NCI-H187 (cell line): ENCODE results near the gene PLEKHA4.
A peak's percentile ranks its signal among the peaks of the same experiment; 100 is the strongest.
"Not testable (repeated sequence)": the region's sequence is repeated elsewhere in the genome, so short reads cannot be mapped to it uniquely, and the experiment has no call there.

Experiments used
- DNase-seq, 2 experiments: peaks; one replicate each; lab custom pipeline; 2025; lab: John Stamatoyannopoulos, UW

Gene PLEKHA4

GRCh38 chr19:48868114-48868886, at the start of gene PLEKHA4:
PLEKHA4 (minus strand) TSS chr19:48868617; CDS start chr19:48867620, 997 bp downstream.
- DNase-seq: no peak

- DNase-seq: no peak
These were observed 49.7 kb upstream of the PLEKHA4 start for GRCh38 chr19:48918071-48918470.

GRCh38 chr19:48915757-48916156, 47.3 kb upstream of the PLEKHA4 start:
- peak; percentile 73 to 87 for DNase-seq

GRCh38 chr19:48914181-48914580, 45.8 kb upstream of the PLEKHA4 start:
- DNase-seq: no peak

GRCh38 chr19:48913114-48913889, 44.9 kb upstream of the PLEKHA4 start:
- DNase-seq: peak in 1 of 2 experiments; percentile 42

- DNase-seq: no peak
These were observed 42.4 kb upstream of the PLEKHA4 start for GRCh38 chr19:48910803-48911202.

GRCh38 chr19:48909424-48910077, 41.1 kb upstream of the PLEKHA4 start:
- not testable (repeated sequence) for DNase-seq

- DNase-seq: no peak
These were observed 39.3 kb upstream of the PLEKHA4 start for GRCh38 chr19:48907671-48908070.

- no peak for DNase-seq
These were observed 37.9 kb upstream of the PLEKHA4 start for GRCh38 chr19:48906324-48906723.

- no peak for DNase-seq
These were observed 37.2 kb upstream of the PLEKHA4 start for GRCh38 chr19:48905664-48906063.

GRCh38 chr19:48903788-48904187, 35.4 kb upstream of the PLEKHA4 start:
- not testable (repeated sequence) for DNase-seq

GRCh38 chr19:48902291-48902690, 33.9 kb upstream of the PLEKHA4 start:
- not testable (repeated sequence) for DNase-seq

GRCh38 chr19:48900477-48901406, 32.3 kb upstream of the PLEKHA4 start:
- DNase-seq: no peak

- peak; percentile 98 to 99 for DNase-seq
These were observed 31.5 kb upstream of the PLEKHA4 start, which contains the start of gene NUCB1 for GRCh38 chr19:48899781-48900476. NUCB1 (plus strand) TSS chr19:48900312; CDS start chr19:48900797, 485 bp downstream.

- not testable (repeated sequence) for DNase-seq
These were observed 31.0 kb upstream of the PLEKHA4 start for GRCh38 chr19:48899386-48899749.

GRCh38 chr19:48897181-48897580, 28.8 kb upstream of the PLEKHA4 start:
- no peak for DNase-seq

- DNase-seq: no peak
These were observed 27.8 kb upstream of the PLEKHA4 start for GRCh38 chr19:48896191-48896720.

- no peak for DNase-seq
These were observed 26.8 kb upstream of the PLEKHA4 start for GRCh38 chr19:48895226-48895625.

- no peak for DNase-seq
These were observed 22.1 kb upstream of the PLEKHA4 start for GRCh38 chr19:48890551-48890950.

- DNase-seq: not testable (repeated sequence)
These were observed 21.1 kb upstream of the PLEKHA4 start for GRCh38 chr19:48889496-48889895.
